ENCODE results near the gene VIPR1.

VIPR1 gene

GRCh38 chr3:42499478-42499871 lies 3.0 kb upstream of the VIPR1 start:
- Histone ChIP-seq H3K36me3 (replicated peaks; ENCODE audit: low read depth, low read length) (no peaks in the 10 kb centered on the region), H3K4me3 (ENCODE audit: low read length) (no peak overlapping the region), H3K79me2 (ENCODE audit: low read length) (no peaks in the 10 kb centered on the region), H4K20me1 (ENCODE audit: insufficient read depth, low read length) (no peaks in the 10 kb centered on the region), H3K27ac (ENCODE audit: low read length) (no peak overlapping the region), H3K9ac (ENCODE audit: low read length) (no peak overlapping the region), H3K4me2 (ENCODE audit: low read length) (no peak overlapping the region), H3K27me3 (ENCODE audit: low read depth, low read length) (peaks cover 18% of the 10 kb centered on the region), H2AFZ (ENCODE audit: low read depth, low read length) (no peak overlapping the region), H3K9me3 (ENCODE audit: insufficient read depth, low read length) (no peaks in the 10 kb centered on the region), H3K4me1 (ENCODE audit: low read length) (no peaks in the 10 kb centered on the region)
- no peak for TF ChIP-seq CTCF (IDR thresholded peaks at IDR 0.05; ENCODE audit: low read depth, low read length)
- no peak for TF ChIP-seq EZH2phosphoT487 (IDR thresholded peaks at IDR 0.05; ENCODE audit: low read depth)

GRCh38 chr3:42500091-42500490 lies 2.4 kb upstream of the VIPR1 start:
- H3K4me2 ChIP-seq (ENCODE audit: low read length), result no peak overlapping the region
- H3K9me3 ChIP-seq (ENCODE audit: insufficient read depth, low read length), result no peaks in the 10 kb centered on the region
- H3K79me2 ChIP-seq (ENCODE audit: low read length), result no peaks in the 10 kb centered on the region
- no peak for TF ChIP-seq EZH2phosphoT487 (IDR thresholded peaks at IDR 0.05; ENCODE audit: low read depth)
- no peak for TF ChIP-seq CTCF (IDR thresholded peaks at IDR 0.05; ENCODE audit: low read depth, low read length)
- no peaks in the 10 kb centered on the region for H3K4me1 ChIP-seq (ENCODE audit: low read length)
- H3K27ac ChIP-seq (ENCODE audit: low read length), result no peak overlapping the region
- no peaks in the 10 kb centered on the region for H4K20me1 ChIP-seq (ENCODE audit: insufficient read depth, low read length)
- H2AFZ ChIP-seq (ENCODE audit: low read depth, low read length), result no peak overlapping the region
- H3K9ac ChIP-seq (ENCODE audit: low read length), result no peak overlapping the region
- H3K4me3 ChIP-seq (ENCODE audit: low read length), result no peak overlapping the region
- no peaks in the 10 kb centered on the region for H3K36me3 ChIP-seq (replicated peaks; ENCODE audit: low read depth, low read length)
- peaks cover 18% of the 10 kb centered on the region for H3K27me3 ChIP-seq (ENCODE audit: low read depth, low read length)

- no peak overlapping the region for H2AFZ ChIP-seq (ENCODE audit: low read depth, low read length)
- H3K4me3 ChIP-seq (ENCODE audit: low read length), result no peak overlapping the region
- no peaks in the 10 kb centered on the region for H3K4me1 ChIP-seq (ENCODE audit: low read length)
- TF ChIP-seq CTCF (IDR thresholded peaks at IDR 0.05; ENCODE audit: low read depth, low read length) (no peak), EZH2phosphoT487 (IDR thresholded peaks at IDR 0.05; ENCODE audit: low read depth) (no peak)
- no peaks in the 10 kb centered on the region for H3K79me2 ChIP-seq (ENCODE audit: low read length)
- H3K27ac ChIP-seq (ENCODE audit: low read length), result no peak overlapping the region
- no peaks in the 10 kb centered on the region for H3K9me3 ChIP-seq (ENCODE audit: insufficient read depth, low read length)
- H3K4me2 ChIP-seq (ENCODE audit: low read length), result no peak overlapping the region
- peaks cover 18% of the 10 kb centered on the region for H3K27me3 ChIP-seq (ENCODE audit: low read depth, low read length)
- H3K36me3 ChIP-seq (replicated peaks; ENCODE audit: low read depth, low read length), result no peaks in the 10 kb centered on the region
- no peaks in the 10 kb centered on the region for H4K20me1 ChIP-seq (ENCODE audit: insufficient read depth, low read length)
- no peak overlapping the region for H3K9ac ChIP-seq (ENCODE audit: low read length)
These were observed 1.5 kb upstream of the VIPR1 start for GRCh38 chr3:42500909-42501308.

GRCh38 chr3:42501321-42501680 lies 1.1 kb upstream of the VIPR1 start:
- peaks cover 16% of the 10 kb centered on the region for H3K27me3 ChIP-seq (ENCODE audit: low read depth, low read length)
- H3K4me2 ChIP-seq (ENCODE audit: low read length), result no peak overlapping the region
- no peaks in the 10 kb centered on the region for H3K9me3 ChIP-seq (ENCODE audit: insufficient read depth, low read length)
- H3K4me3 ChIP-seq (ENCODE audit: low read length), result no peak overlapping the region
- H3K4me1 ChIP-seq (ENCODE audit: low read length), result no peaks in the 10 kb centered on the region
- no peaks in the 10 kb centered on the region for H4K20me1 ChIP-seq (ENCODE audit: insufficient read depth, low read length)
- TF ChIP-seq CTCF (IDR thresholded peaks at IDR 0.05; ENCODE audit: low read depth, low read length) (no peak), EZH2phosphoT487 (IDR thresholded peaks at IDR 0.05; ENCODE audit: low read depth) (no peak)
- H3K9ac ChIP-seq (ENCODE audit: low read length), result no peak overlapping the region
- H2AFZ ChIP-seq (ENCODE audit: low read depth, low read length), result no peak overlapping the region
- H3K27ac ChIP-seq (ENCODE audit: low read length), result no peak overlapping the region
- H3K79me2 ChIP-seq (ENCODE audit: low read length), result no peaks in the 10 kb centered on the region
- H3K36me3 ChIP-seq (replicated peaks; ENCODE audit: low read depth, low read length), result no peaks in the 10 kb centered on the region
